DOHH2 (cell line): ENCODE results near the gene DCUN1D1.

ENCODE experiments used
- CTCF ChIP-seq: fragments of 200-600 bp; sonication (generic); IDR thresholded peaks from one replicate; pipeline ENCODE4 v1.5.1; 2014; ENCODE audit warnings: antibody characterized with exemption, mild to moderate bottlenecking, low read depth, low read length; ENCODE audit not compliant: poor library complexity, severe bottlenecking
- EZH2phosphoT487 ChIP-seq: fragments of 200-600 bp; sonication (generic); IDR thresholded peaks from 2 replicates; pipeline ENCODE4 v1.6.1; 2017; ENCODE audit warnings: borderline replicate concordance, mild to moderate bottlenecking, antibody characterized with exemption, low read length, moderate library complexity, mixed read lengths

GRCh38 chr3:183022936-183023516 lies 42.7 kb upstream of the DCUN1D1 start:
- TF ChIP-seq EZH2phosphoT487: no peak
- no peak for TF ChIP-seq CTCF
